Measurements from ENCODE around the gene PIP5K1C.
"Not testable (repeated sequence)": the region's sequence is repeated elsewhere in the genome, so short reads cannot be mapped to it uniquely, and the experiment has no call there.

Gene PIP5K1C

DNA sequence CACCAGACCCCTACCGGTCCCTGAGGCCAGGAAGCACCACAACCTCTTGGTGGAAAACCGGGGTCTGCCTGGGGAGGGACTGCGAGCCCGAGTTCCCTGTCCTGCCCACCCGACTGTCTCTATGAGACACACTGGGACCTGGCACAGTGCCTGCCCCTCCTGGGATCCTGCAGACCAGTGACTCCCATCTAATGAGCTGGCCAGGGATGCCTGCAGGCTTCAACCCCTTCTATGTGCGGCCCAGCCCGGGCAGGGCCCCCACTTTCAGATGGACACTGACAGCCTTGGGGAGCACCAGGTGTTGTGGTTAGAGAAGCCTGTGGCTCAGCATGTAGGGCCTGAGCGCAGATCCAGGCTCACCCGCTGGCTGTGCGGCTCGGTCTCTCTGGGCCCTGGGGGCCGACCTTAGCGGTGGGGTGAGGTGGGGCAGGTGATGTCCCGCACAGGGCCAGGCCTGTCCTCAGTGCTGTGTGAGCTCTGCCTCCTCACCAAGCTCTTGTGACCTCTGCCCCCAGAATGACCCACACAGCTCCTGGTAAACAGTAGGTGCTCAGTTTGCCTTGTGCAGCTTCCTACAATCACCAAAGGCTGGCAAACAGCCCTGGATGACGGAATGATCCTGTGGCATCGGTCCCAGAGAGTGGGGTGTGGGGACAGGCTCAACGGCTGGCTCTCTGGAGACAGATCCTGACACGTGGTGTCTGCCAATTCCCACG, 55.8 kb downstream of the PIP5K1C start:
- no peak for DNase-seq (ENCODE audit: low read depth)

DNA sequence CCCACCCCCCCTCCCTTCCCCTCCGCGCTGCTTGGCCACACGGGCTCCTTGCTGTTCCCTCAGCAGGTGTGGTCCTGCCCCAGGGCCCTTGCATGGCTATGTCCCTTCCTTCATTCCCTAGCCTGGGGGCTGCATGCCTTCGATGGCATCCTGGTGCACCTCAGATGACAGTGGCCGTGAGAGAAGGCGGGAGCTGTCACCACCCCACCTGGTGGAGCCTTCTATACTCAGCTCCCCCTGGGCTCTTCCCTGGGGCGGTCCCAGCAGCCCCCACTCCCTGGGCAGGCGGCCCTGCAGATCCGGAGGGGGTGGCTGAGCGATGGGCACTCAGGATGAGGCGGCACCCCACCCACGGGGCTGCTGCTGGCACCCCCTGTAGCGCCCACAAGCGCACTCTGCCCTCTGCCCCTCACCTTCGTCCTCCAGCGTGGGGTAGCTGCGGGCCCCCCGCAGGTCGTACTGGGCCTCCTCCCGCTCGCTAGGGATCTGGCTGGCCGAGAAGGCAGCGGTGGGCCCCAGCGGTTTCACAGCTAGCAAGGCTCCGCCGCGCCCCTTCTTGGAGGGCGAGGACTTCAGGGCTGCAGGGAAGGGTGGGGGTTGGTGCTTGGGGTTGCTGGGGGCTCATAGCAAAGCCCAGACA, 56.5 kb downstream of the PIP5K1C start:
- DNase-seq (ENCODE audit: low read depth) = no peak

- no peak for DNase-seq (ENCODE audit: low read depth)
These were observed 57.1 kb downstream of the PIP5K1C start for GRCh38 chr19:3642987-3643673.

GRCh38 chr19:3642296-3642695, 58.0 kb downstream of the PIP5K1C start:
- DNase-seq (ENCODE audit: low read depth) = no peak

DNA sequence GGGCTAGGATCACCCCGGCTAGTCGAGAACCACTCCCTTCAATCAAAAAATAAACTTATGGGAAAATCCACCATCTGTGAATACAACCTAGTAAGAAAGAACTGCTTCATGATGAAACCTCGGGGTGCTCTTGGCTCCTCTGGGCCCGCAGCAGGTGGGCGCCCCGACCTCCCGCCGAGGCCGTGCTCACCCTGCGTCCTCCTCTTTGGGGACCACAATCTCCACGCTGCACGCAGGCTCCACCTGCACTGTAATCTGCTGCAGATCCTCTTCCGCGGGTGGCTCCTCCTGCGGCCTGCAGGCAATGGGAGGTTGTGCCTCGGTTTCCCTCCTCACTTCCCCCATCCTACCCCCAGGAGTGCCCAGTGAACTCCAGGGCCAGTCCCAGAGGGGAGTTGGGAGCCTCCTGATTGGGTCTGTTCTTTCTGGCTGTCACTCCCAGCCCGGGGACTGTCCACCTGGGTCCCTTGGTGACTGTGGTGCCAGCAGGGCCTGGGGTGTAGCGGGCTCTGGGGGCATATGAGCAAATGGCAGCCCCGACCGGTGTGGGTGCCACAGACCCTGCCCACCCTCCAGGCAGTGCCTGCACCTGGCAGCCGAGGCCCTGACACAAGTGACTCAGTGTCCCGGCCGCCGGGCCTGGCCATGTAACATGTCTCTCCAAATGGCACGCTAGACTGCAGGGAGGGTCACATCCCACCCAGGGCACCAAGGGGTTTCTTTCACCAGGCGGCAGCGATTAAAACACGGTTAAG, 58.6 kb downstream of the PIP5K1C start:
- no peak for DNase-seq (ENCODE audit: low read depth)

- no peak for DNase-seq (ENCODE audit: low read depth)
These were observed 60.8 kb downstream of the PIP5K1C start for GRCh38 chr19:3639479-3639878.

GRCh38 chr19:3638208-3639193, 61.8 kb downstream of the PIP5K1C start:
- no peak for DNase-seq (ENCODE audit: low read depth)

DNA sequence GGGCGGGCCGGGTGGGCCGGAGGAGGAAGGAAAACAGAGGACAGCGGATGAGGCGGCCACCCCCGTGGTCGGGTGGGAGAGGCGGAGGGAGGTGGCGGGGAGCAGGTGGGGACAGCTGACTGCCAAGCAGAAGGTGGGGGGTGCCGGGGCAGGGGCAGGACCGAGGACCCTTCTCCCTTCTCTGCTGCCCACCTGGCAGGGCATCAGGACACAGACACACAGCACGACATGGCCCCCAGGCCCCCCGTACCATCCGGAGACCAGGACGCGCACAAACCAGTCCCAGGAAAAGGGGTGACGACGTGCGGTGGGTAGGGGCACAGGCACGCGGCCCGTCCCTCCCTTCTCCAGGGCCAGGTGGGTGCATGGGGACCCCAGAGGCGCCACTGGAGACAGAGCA, 62.6 kb downstream of the PIP5K1C start:
- DNase-seq (ENCODE audit: low read depth) = no peak

- no peak for DNase-seq (ENCODE audit: low read depth)
These were observed 63.3 kb downstream of the PIP5K1C start for GRCh38 chr19:3636962-3637361.

- DNase-seq (ENCODE audit: low read depth) = no peak
These were observed 63.8 kb downstream of the PIP5K1C start for GRCh38 chr19:3636506-3636905.

DNA sequence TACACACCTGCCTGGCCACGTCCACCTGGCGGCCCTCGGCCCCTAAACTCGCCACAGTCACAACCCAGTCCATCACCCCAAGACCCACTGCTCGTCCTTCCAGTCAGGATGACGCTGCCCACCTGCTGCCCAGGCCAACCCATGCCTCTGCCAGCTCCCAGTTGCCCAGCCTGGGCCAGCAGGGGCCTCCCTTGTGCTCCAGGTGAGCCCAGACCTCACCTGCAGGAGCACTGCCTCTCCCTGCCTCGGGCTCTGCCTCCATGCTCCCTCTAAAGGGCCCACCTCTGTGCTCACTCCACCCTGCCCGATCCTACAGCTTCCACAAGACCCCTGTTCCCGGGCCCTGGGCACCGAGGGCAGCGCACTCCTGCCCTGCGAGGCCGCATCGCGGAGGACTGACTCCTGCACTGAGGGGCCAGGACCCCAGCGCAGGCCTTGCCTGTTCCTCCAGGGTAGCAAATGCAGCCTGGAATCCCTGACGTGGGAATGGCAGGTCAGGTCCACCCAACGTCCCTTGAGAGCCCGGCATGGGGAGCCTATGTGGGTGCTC, 65.7 kb downstream of the PIP5K1C start:
- DNase-seq (ENCODE audit: low read depth) = no peak

- no peak for DNase-seq (ENCODE audit: low read depth)
These were observed 66.7 kb downstream of the PIP5K1C start for GRCh38 chr19:3633559-3633988.

- DNase-seq (ENCODE audit: low read depth) = no peak
These were observed 67.3 kb downstream of the PIP5K1C start for GRCh38 chr19:3632739-3633558.

- no peak for DNase-seq (ENCODE audit: low read depth)
These were observed 68.2 kb downstream of the PIP5K1C start for GRCh38 chr19:3632098-3632497.

DNA sequence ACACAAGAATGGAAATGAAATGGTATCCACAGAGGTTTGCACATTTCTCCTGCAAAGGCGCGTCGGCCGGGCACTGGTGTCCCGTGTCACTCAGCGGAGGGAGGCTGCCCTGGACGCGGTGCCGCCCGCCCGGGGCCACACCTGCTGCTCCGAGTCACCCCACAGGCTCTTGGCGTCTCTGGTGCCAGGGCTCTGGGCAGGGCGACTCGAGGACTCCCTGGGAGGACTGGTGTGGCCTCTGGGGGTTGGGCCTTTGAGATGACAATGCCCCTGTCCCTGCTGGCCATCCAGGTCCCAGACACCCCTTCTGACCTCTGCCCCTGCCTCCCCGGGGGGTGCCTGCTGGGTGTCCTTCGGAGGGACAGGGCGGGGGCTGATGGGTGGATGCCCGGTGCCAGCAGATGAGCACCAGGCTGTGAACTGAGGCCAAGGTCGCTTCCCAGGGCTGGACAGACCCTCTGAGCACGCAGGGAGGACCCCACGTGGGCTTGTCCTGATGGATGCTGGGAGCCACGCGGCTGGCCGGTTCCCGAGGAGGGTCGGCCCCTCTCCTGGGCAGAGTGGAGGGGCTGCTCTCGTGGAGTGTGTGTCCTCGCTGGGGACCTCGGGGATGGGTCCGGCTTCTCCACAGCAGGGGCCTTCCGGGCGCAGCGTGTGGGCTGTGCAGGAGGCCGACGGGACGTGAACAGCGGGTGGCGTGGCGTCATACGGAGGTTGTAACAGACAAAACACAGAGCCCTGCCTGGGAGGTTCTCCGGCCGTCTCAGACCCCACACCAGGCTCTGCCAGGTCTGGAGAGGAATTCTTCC, 69.0 kb downstream of the PIP5K1C start:
- no peak for DNase-seq (ENCODE audit: low read depth)

GRCh38 chr19:3628766-3629165, 71.5 kb downstream of the PIP5K1C start:
- not testable (repeated sequence) for DNase-seq (ENCODE audit: low read depth)

- DNase-seq (ENCODE audit: low read depth) = no peak
These were observed 72.9 kb downstream of the PIP5K1C start for GRCh38 chr19:3627351-3627723.

DNA sequence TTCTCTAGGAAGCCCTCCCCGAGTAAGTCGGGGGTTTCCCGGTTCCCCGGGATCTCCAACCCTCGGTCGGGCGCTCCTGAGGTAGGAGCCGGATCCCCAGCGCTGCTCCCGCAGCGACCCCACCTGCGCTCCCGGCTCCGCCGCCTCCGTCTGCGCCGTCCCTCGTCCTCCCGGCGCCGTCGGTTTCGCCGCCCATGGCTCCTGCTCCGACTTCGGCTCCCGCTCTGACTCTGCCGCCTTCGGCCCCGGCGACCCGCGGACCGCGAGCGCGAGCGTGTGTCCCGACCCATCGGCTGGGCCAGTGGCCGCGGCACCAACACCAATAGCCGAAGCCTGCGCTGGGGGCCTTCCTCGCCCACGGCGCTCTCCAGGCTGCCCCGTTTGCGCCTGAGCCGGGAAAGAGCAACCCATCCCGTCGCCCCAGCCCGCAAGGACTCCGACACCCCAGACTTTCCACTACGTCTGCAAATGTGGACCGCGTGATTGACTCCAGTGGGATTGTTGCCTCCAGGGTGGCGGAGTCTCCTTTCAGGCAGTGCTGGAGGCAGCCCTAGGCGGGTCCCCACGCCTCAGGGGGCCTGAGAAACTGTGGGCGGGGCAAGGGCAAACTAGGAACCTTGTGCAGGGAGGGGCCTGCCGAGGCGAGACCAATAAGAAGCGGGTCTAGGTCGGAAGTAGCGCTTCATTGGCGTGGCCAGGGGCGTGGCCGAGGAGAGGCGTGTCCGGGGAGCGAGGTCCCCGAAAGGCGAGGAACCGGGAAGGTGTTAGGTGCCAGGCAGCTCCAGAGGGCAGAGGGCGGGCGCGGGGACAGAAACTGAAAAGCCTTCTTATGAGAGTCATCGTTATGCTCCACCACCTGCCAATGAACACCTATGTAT, 73.6 kb downstream of the PIP5K1C start, which contains the start of gene CACTIN:
TSS of gene CACTIN (minus strand) at position 318 of the 878 bp plus-strand sequence. CDS start at position 290, 28 bp downstream.
- peak; percentile 98 for DNase-seq (ENCODE audit: low read depth)

Data from stimulated activated CD8-positive, alpha-beta memory T cell treated with anti-CD3 and anti-CD28 coated beads, Interleukin-4, amount 100 ng/mL, for 24 hours (primary cell).